DOHH2 (cell line): Measurements from ENCODE around the gene ETV4.

Experiments used
- H3F3A ChIP-seq: fragments of 200-600 bp; sonication (generic), shearing (Covaris generic); 2 replicates; pipeline ENCODE4 v1.6.0; 2016; ENCODE audit warnings: antibody characterized with exemption, mild to moderate bottlenecking; ENCODE audit not compliant: control insufficient read depth, insufficient read depth
- H3K27ac ChIP-seq: fragments of 200-600 bp; sonication (generic); 2 replicates; pipeline ENCODE4 v1.5.1; 2014; ENCODE audit warnings: low read depth, mild to moderate bottlenecking, low read length, moderate library complexity
- H3K27me3 ChIP-seq: fragments of 200-600 bp; sonication (generic); 2 replicates; pipeline ENCODE4 v1.6.1; 2014; ENCODE audit warnings: mild to moderate bottlenecking, low read length, mixed read lengths; ENCODE audit not compliant: control insufficient read depth
- H3K36me3 ChIP-seq: fragments of 200-600 bp; sonication (generic); 2 replicates; pipeline ENCODE4 v1.6.1; 2014; ENCODE audit warnings: mild to moderate bottlenecking, low read length, moderate library complexity, mixed read lengths; ENCODE audit not compliant: control insufficient read depth
- H3K4me1 ChIP-seq: fragments of 200-600 bp; sonication (generic); 2 replicates; pipeline ENCODE4 v1.6.1; 2014; ENCODE audit warnings: mild to moderate bottlenecking, low read length, mixed read lengths; ENCODE audit not compliant: control insufficient read depth
- H3K4me2 ChIP-seq: fragments of 200-600 bp; sonication (generic); 2 replicates; pipeline ENCODE4 v1.6.0; 2014; ENCODE audit warnings: mild to moderate bottlenecking, low read length, moderate library complexity
- H3K4me3 ChIP-seq: fragments of 200-600 bp; sonication (generic); 2 replicates; pipeline ENCODE4 v1.5.1; 2014; ENCODE audit warnings: mild to moderate bottlenecking, low read length, mixed read lengths
- H3K79me2 ChIP-seq: fragments of 200-600 bp; sonication (generic); 2 replicates; pipeline ENCODE4 v1.6.1; 2014; ENCODE audit warnings: mild to moderate bottlenecking, low read length, mixed read lengths; ENCODE audit not compliant: control insufficient read depth
- H3K9me2 ChIP-seq: fragments of 200-600 bp; sonication (generic); replicated peaks from 2 replicates; pipeline ENCODE4 v1.6.1; 2014; ENCODE audit warnings: mild to moderate bottlenecking, low read length, mixed read lengths; ENCODE audit not compliant: control insufficient read depth
- H3K9me3 ChIP-seq: fragments of 200-600 bp; sonication (generic); 2 replicates; pipeline ENCODE4 v1.6.1; 2014; ENCODE audit warnings: antibody characterized with exemption, low read length, mixed read lengths; ENCODE audit not compliant: control insufficient read depth, insufficient read depth
- H4K20me1 ChIP-seq: fragments of 200-600 bp; sonication (generic); 2 replicates; pipeline ENCODE4 v1.6.0; 2014; ENCODE audit warnings: low read depth, mild to moderate bottlenecking, antibody characterized with exemption, low read length, moderate library complexity; ENCODE audit not compliant: control insufficient read depth, insufficient read depth
- EZH2phosphoT487 ChIP-seq: fragments of 200-600 bp; sonication (generic); IDR thresholded peaks from 2 replicates; pipeline ENCODE4 v1.6.1; 2017; ENCODE audit warnings: borderline replicate concordance, mild to moderate bottlenecking, antibody characterized with exemption, low read length, moderate library complexity, mixed read lengths
- TF ChIP-seq, protein P1 (sequence below): fragments of 200-600 bp; sonication (generic); IDR thresholded peaks from one replicate; pipeline ENCODE4 v1.5.1; 2014; ENCODE audit warnings: antibody characterized with exemption, mild to moderate bottlenecking, low read depth, low read length; ENCODE audit not compliant: poor library complexity, severe bottlenecking

Gene ETV4

DNA sequence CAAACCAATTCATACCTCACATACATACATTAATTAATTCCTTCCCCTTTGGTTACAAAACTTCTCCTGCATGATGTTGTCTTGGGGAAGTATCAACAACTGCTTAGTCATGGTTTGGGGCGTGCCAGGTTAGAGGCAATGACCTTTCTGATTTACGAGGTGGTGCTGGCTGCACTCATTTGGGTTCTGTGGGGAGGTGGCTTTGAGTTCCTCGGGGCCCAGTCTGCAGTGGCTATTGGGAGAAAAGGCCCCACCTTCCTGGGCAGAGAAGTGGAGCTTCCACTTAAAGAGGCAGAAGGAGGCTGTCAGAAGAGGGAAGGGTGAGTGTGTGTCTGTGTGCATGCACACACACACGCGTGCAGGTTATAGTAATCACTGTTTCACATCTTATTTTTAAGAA is 10.2 kb upstream of the ETV4 start:
- no peaks in the 10 kb centered on the region for H4K20me1 ChIP-seq
- TF ChIP-seq, protein P1, sequence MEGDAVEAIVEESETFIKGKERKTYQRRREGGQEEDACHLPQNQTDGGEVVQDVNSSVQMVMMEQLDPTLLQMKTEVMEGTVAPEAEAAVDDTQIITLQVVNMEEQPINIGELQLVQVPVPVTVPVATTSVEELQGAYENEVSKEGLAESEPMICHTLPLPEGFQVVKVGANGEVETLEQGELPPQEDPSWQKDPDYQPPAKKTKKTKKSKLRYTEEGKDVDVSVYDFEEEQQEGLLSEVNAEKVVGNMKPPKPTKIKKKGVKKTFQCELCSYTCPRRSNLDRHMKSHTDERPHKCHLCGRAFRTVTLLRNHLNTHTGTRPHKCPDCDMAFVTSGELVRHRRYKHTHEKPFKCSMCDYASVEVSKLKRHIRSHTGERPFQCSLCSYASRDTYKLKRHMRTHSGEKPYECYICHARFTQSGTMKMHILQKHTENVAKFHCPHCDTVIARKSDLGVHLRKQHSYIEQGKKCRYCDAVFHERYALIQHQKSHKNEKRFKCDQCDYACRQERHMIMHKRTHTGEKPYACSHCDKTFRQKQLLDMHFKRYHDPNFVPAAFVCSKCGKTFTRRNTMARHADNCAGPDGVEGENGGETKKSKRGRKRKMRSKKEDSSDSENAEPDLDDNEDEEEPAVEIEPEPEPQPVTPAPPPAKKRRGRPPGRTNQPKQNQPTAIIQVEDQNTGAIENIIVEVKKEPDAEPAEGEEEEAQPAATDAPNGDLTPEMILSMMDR, result no peak
- no peak for TF ChIP-seq EZH2phosphoT487
- H3K36me3 ChIP-seq, result no peaks in the 10 kb centered on the region
- H3K79me2 ChIP-seq, result no peaks in the 10 kb centered on the region
- no peaks in the 10 kb centered on the region for H3K9me2 ChIP-seq
- H3K27me3 ChIP-seq, result peaks cover 18% of the 10 kb centered on the region
- H3K4me2 ChIP-seq, result no peak overlapping the region
- H3K4me3 ChIP-seq, result no peak overlapping the region
- H3K4me1 ChIP-seq, result no peaks in the 10 kb centered on the region
- H3K9me3 ChIP-seq, result no peaks in the 10 kb centered on the region
- no peaks in the 10 kb centered on the region for H3F3A ChIP-seq
- H3K27ac ChIP-seq, result no peak overlapping the region

DNA sequence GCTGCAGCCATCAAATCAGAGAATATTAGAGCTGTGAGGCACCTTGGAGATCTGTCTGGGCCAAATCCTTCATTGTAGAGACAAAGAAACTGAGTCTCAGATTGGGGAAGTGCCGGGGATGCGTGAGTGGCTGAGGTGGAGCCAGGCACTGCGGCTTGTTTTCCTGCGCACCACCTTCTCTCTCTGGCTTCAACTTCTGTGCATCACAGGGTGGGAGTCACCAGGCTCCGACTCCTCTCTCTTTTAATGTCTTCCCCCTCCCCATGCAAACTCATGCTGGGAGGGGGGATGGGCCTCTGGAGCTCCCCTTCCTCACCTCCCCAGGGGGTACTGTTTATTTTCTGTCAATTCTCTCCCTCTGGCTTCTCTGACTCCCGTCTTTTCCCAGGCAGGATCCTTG is 8.7 kb upstream of the ETV4 start:
- Histone ChIP-seq H3K36me3 (no peaks in the 10 kb centered on the region), H3K27ac (no peak overlapping the region), H3K27me3 (peaks cover 17% of the 10 kb centered on the region), H3K79me2 (no peaks in the 10 kb centered on the region), H3F3A (no peaks in the 10 kb centered on the region), H3K4me2 (no peak overlapping the region), H3K4me3 (no peak overlapping the region), H4K20me1 (no peaks in the 10 kb centered on the region), H3K4me1 (no peaks in the 10 kb centered on the region), H3K9me3 (no peaks in the 10 kb centered on the region), H3K9me2 (no peaks in the 10 kb centered on the region)
- TF ChIP-seq EZH2phosphoT487, result no peak
- TF ChIP-seq, protein P1, result no peak

DNA sequence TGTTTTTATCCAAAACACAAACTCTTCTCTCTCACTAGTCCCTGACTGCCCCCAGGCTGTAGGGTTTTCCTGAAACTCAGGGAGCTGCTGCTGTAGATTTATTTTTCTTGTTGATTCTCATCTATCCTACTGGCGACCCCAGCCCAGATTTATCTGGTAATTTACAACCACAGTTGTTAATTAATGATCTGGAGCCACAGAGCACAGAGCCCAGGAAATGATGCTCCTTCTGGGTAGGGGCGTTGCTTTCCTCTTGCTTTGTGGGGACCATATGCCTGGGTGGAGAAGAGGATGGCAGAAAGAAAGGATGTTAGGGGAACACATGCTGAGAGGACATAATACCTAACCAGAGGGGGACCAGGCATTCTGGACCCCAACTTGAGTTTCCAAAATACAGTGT is 7.4 kb upstream of the ETV4 start:
- peaks cover 17% of the 10 kb centered on the region for H3K27me3 ChIP-seq
- H3K4me3 ChIP-seq, result no peak overlapping the region
- H3K9me2 ChIP-seq, result no peaks in the 10 kb centered on the region
- TF ChIP-seq EZH2phosphoT487, result no peak
- TF ChIP-seq, protein P1, result no peak
- H3K36me3 ChIP-seq, result no peaks in the 10 kb centered on the region
- H4K20me1 ChIP-seq, result no peaks in the 10 kb centered on the region
- H3K27ac ChIP-seq, result no peak overlapping the region
- no peaks in the 10 kb centered on the region for H3K4me1 ChIP-seq
- H3F3A ChIP-seq, result no peaks in the 10 kb centered on the region
- no peak overlapping the region for H3K4me2 ChIP-seq
- H3K9me3 ChIP-seq, result no peaks in the 10 kb centered on the region
- no peaks in the 10 kb centered on the region for H3K79me2 ChIP-seq

DNA sequence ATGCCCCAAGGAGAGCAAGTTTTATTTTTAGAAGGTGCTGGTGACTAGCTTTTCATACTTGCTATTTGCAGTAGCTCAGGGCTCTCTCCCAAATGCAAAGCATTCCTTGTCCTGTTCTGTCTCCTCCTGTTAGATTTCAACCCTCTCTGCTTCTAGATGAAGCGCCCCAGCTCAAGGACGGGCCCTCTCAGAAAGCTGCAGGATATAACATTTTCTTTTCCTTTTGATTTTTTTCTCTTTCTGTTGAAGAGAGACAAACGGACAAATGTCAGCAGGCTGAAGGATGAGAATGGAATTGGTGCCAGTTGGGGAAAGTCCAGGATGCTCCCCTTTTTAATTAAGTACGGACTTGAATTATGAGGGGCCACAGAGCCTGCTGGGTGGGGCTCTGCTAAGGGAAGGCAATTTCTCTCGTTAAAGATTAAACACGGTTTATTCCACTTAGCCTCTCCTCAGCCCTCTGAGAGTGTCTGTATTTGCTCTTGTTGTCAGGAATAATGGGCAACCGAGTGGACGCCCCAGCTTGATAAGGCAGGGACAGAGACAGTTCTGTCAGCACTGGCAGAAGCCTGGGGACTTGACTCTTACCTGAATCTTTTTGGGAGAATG is 6.2 kb upstream of the ETV4 start:
- Histone ChIP-seq H3K27ac (no peak overlapping the region), H3K36me3 (no peaks in the 10 kb centered on the region), H3K9me2 (no peaks in the 10 kb centered on the region), H4K20me1 (no peaks in the 10 kb centered on the region), H3K4me2 (no peak overlapping the region), H3K9me3 (no peaks in the 10 kb centered on the region), H3K4me1 (no peaks in the 10 kb centered on the region), H3K27me3 (peaks cover 26% of the 10 kb centered on the region), H3K79me2 (no peaks in the 10 kb centered on the region), H3F3A (no peaks in the 10 kb centered on the region), H3K4me3 (no peak overlapping the region)
- TF ChIP-seq, protein P1, result no peak
